Measurements from ENCODE around the gene POLA1.
A peak's percentile ranks its signal among the peaks of the same experiment; 100 is the strongest.

The POLA1 gene

DNA sequence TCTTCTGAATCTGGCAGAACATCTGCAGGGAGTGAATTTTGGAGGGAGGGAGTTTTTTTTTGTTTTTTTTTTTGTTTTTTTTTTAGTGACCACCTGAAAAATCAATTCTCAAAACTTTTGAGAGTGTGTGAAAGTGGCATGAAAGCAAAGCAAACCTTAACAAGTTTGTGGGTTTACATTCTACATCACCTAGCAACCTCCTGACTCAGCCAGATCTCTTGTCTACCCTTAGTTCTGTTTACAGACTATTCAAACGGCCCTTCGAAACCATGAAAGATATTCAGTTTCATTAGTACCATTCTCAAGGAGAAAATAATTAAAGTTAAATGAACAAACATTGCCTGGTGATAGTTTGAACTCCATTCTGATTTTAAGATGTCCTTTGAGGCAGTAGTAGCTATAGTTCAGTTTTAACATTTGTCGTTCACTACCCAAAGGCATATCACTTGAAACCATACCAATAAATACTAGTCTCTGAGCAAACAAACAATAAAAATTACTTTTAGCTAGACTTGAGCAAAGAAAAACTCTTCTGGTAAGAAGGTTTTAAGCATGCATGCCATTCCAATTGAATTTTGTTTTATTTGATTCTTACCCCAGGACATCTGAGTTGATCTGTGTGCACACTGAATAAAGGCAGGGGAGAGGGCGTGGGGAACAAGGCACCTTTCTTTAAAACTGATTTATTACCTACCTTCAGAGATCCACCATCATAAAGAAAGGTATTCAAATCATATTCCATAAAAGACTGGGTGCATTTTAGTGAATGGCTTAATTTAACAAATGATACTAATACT, 184.3 kb downstream of the POLA1 start:
- DNase-seq, result no peak

GRCh38 chrX:24879679-24880078, 186.0 kb downstream of the POLA1 start:
- no peak for DNase-seq

DNA sequence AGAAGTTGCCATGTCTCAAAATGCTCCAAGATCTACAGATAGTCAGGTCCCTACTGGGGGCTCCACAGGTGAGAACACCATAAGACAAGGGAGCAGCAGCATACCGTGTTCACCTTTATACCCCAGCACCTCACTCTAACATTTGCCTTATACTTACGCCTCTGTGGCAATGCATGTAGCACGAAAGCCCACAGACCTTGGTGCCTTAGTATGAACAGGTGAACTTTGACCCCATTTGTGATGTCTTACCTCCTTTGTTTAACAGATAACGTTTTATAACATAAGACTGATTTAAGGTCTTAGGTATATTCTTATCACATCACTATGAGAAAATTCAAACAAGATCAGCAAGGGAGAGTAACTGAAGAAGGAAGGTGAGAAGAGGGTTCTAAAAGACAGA, 193.2 kb downstream of the POLA1 start:
- DNase-seq, result no peak

- DNase-seq, result no peak
Measured at GRCh38 chrX:24890677-24891076, 197.0 kb downstream of the POLA1 start.

GRCh38 chrX:24899391-24899790, 205.7 kb downstream of the POLA1 start:
- DNase-seq, result peak; percentile 39

- DNase-seq, result no peak
Measured at GRCh38 chrX:24900234-24900633, 206.5 kb downstream of the POLA1 start.

DNA sequence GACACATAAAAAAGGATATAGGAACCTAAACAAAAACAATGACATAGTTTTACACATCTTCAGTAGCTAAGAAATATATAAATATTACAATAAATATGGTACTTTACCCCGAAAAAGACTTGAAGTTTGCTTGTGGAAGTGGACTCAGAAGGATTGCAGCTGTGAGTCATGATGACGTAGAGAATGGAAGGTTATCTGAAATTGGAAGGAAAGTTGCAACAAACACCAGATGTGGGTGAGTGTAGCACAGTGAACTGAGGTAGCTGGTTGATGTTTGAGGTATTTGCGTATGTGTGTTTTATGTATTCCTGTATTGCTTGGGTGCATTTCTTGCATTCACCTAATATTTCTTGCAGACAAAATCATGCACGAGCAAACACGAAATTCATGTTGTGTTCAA, 209.1 kb downstream of the POLA1 start:
- DNase-seq, result no peak

DNA sequence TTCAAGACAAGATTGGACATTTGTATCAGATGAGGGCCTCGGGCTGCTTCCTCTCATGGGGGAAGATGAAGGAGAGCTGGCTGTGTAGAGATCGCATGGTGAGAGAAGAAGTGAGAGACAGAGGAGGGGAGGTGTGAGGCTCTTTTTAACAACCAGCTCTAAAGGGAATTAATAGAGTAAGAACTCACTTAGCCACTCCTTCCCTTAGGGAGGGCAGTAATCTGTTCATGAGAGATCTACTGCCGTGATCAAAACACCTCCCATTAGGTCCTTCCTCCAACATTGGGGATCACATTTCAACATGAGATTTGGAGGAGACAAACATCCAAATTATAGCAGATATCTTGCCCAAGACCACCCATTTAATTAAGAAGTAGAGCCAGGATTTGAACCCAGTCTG, 225.0 kb downstream of the POLA1 start:
- no peak for DNase-seq

DNA sequence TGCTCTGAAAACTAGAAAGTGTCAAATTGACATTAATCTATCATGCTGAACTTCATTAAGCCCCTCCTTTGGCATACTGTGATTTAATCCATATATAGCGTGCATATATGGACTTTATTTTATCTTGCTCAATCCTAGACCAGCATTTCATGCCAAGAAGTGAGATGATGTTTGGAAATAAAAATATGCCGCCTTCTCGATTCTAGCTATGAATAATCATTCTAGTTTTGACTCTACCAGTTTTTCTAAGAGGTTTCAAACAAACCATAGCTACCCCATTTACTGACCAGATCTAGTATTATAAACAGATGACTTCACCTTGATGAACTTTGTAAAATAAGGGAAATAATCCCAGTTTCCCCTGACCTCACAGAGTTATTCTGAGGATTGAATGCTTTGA, 227.1 kb downstream of the POLA1 start:
- DNase-seq, result no peak

DNA sequence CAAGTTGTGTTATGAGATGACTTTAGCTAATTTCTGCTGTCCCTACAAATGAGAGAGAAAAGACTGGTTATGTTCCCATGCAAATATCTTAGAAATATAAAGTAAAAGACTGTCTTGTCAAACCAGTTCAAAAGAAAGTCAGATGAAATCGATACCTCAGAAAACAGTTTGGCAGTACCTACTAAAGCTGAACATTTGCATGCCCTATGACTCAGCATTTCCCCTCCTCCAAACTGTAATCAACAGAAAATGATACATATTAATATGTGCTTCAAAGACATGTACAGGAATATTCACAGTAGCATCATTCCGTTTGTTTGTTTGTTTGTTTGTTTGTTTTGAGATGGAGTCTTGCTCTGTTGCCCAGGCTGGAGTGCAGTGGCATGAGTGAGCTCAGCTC, 231.7 kb downstream of the POLA1 start:
- DNase-seq, result no peak

DNA sequence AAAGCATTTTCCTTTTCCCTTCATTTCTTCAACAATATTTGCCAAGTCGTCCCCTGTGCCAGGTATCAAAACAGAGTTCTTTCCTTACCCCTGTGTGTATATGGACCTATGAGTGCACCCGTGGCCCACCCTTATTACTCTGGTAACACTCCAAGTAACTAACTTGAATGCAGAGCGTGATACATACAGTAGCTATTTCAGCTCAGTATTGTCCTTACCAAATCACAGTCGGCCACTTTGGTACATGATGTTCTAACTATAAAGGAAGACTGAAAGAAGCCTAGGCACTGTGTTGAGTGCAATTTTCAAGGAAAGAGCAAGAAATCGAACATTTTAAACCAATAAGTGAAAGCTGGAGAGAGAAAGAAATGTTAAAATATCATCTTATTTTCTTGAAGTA, 233.7 kb downstream of the POLA1 start:
- DNase-seq, result no peak

DNA sequence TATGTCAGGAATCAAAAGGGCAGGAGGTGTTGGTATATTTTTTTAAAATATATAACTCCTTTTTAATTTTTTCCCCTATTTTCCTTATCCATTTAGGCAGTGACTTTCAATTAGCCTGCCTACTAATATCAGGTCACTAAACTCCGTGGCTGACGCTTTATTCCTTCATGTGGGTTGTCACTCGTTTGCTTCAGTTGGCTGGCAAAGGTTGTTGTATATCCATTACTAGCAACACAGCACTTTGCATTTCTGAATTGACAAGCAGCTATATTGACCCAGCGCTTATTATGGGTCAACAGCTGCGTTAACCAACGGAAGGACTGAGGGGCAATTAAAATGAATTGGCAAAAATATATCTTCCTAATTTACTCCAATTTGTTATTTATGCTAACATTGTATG, 234.4 kb downstream of the POLA1 start:
- no peak for DNase-seq

DNA sequence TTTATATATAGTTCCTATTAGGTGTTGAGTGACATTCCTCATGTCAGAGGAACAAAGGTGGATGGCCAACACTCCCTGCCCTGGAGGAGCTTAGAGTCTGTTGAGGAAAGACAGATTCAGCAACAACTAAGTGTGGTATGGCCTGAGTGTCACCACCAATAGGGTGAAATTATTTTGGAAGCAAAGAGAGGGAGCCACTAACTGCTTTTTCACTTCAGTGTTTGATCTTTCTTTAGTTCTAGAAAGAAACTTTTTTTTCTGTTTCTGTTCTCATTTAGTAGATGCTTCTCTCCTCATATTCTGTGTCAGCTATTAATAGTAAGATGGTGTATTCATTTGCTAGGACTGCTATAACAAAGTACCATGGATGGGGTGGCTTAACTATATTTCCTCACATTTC, 240.6 kb downstream of the POLA1 start:
- no peak for DNase-seq

- DNase-seq, result no peak
Measured at GRCh38 chrX:24945009-24945408, 251.3 kb downstream of the POLA1 start.

DNA sequence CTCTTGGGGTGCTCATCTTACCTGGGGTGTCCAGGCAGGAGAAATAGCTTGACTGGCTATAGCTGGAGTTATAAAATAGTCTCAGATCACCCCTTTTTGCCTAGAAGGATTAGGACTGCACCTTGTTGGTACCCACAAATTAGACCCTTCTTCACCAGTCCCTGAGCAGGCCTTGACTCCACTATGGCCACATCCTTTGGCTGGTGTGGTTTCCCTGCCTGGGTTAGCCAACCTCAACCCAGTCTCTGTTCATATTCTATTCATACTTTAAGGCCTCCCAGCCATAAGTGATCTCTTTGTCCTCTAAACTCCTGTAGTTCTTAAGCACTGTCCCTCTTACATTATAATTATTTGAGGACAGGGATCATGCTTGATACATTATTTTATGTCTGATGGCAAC, 252.7 kb downstream of the POLA1 start:
- no peak for DNase-seq

GRCh38 chrX:24954732-24955131, 261.0 kb downstream of the POLA1 start:
- no peak for DNase-seq

- no peak for DNase-seq
Measured at GRCh38 chrX:24955372-24955930, 261.7 kb downstream of the POLA1 start.

GRCh38 chrX:24956828-24957227, 263.1 kb downstream of the POLA1 start:
- no peak for DNase-seq

GRCh38 chrX:24961809-24962208, 268.1 kb downstream of the POLA1 start:
- DNase-seq, result no peak

DNA sequence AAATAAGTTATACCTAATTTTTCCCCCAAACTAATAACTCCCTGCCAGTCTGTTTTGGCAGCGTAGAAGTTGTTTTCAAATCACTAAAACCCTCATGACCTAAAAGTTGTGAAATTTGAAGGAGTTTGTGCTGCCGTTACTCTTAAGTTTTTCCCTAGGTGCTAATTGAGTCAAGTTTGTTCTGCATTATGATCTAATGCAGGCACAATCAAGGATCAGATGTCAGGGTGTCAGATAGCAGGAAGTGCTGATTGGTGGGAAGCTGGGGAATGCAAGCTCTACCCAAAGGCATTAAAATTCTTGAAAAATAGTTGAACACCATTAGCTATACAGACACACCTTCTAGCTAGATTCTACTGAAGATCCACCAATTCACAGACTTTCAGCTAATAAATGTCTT, 270.1 kb downstream of the POLA1 start:
- DNase-seq, result no peak

DNA sequence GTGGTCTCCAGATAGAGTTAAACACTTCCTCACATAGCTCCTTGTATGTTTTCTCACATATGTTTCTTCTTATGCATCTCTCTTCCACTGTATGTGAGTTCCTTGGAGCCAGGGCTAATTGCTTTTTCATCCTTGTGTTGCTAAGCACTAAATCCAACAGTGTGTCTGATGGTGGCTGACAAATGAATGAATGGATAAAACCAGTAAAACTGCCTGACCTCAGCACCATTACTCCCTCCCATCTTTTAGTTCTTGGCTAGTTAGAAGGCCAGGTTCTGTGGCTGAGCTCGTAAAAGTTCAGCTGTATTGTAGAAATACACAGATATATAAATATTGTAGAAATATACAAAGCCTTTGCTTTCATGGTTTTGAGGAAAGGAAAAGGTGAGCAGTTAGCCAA, 271.7 kb downstream of the POLA1 start:
- no peak for DNase-seq

GRCh38 chrX:24969812-24970211, 276.1 kb downstream of the POLA1 start:
- no peak for DNase-seq

DNA sequence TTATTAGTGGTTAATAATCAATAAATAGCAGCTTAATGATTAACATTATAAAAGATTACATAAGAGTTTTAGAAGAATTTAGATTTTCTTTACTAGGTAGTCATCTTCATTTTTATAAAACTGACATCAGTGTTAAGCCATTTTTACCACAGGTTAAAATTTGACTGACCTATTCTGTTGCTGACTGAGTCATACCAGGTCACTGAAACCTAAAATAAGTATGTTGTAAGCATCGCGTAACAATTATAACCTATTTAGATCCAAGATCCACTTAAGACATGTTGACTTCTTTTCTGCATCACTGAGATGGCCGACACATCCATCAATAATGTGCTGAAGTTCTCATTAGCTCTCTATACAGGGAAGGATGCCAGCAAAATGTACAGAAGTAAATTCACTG, 285.4 kb downstream of the POLA1 start:
- no peak for DNase-seq

DNA sequence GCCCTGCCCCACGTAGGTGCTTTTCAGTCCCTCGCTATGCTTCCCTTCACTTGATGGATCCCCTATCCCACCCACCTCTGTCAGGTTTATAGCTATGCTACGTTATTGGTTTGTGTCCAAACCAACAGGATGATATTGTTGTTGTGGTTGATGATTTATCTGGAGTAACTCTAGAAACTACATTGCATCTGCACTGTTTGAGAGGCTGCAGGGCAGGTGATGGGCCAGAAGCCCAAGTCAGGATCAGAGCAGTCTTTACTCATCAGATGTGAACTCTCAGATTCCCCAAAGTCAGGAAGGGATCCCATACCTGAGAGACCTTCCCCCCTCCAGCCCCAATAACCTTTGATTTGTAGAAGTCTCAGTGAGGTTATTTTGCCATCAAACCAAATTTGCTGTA, 287.3 kb downstream of the POLA1 start:
- DNase-seq, result no peak

DNA sequence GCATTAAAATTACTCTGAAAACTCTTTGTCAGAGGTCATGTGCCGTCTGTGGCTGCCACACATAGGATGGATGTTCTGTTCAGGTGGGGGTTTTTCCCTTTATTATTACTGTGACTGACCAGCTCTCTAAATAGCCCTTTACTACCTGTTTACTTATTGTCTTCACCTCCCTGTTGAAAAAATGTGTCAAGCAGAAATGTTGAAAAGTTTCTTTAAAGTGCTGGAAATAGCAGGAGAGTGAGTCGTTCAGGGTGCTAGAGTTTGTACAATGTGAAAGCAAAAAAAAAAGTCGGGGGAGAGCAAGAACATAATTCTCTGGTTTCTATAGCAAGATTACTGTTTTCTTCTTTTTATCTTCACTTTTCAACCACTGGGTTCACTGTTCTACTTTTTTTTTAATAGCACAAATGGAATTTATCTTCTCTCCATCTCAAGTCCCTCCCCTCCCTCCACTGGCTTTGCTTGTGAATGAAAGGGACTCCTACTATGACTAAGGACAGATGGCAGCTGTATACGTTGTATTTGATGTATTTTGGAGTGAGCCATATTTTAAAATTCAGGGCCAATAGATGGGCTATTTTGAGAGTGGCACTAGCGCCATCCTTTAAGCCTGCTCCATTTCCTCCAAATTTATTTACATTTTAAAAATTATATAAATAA, 288.7 kb downstream of the POLA1 start:
- DNase-seq, result no peak
